Activated T-helper 17 cell treated with anti-CD3 and anti-CD28 coated beads, Interleukin-2, amount 50 U/mL, for 72 hours (primary cell): ENCODE measurements around the gene ANKRD40. TPM values are rescaled to one million over a fixed set of nuclear protein-coding genes. Genes with fewer than 3 reads are reported as not detected.
"Not testable (repeated sequence)": the region's sequence is repeated elsewhere in the genome, so short reads cannot be mapped to it uniquely, and the experiment has no call there.

Source experiments
- ATAC-seq: fragments of 150-1000 bp; cut with Tn5 transposase; replicated peaks from 2 replicates; pipeline ENCODE4 v1.10.0; 2021; ENCODE audit warnings: mild to moderate bottlenecking, moderate library complexity
- H3K27ac Mint-ChIP-seq: one replicate; pipeline ENCODE4 v1.8.0; 2022; ENCODE audit warnings: mixed read lengths
- H3K27me3 Mint-ChIP-seq: one replicate; pipeline ENCODE4 v1.8.0; 2022; ENCODE audit warnings: mixed read lengths
- H3K36me3 Mint-ChIP-seq: one replicate; pipeline ENCODE4 v1.8.0; 2022; ENCODE audit warnings: low read depth, mild to moderate bottlenecking, mixed read lengths
- H3K4me1 Mint-ChIP-seq: one replicate; pipeline ENCODE4 v1.8.0; 2022; ENCODE audit warnings: mixed read lengths
- H3K4me3 Mint-ChIP-seq: one replicate; pipeline ENCODE4 v1.8.0; 2022; ENCODE audit warnings: mild to moderate bottlenecking, mixed read lengths
- H3K9me3 Mint-ChIP-seq: one replicate; pipeline ENCODE4 v1.8.0; 2022; ENCODE audit warnings: mixed read lengths
- total RNA-seq, 2 donors: library from RNA; stranded (reverse); gene quantifications; one replicate each; pipeline ENCODE4 v1.2.3, GENCODE V29; 2022

Gene ANKRD40
- total RNA-seq, 2 donors from 2014 or later: 13.0 to 29.9 TPM

- no peaks in the 10 kb centered on the region for H3K9me3 Mint-ChIP-seq
- no peak for ATAC-seq
These were observed 13.7 kb upstream of the ANKRD40 start for GRCh38 chr17:50721194-50722010.

DNA sequence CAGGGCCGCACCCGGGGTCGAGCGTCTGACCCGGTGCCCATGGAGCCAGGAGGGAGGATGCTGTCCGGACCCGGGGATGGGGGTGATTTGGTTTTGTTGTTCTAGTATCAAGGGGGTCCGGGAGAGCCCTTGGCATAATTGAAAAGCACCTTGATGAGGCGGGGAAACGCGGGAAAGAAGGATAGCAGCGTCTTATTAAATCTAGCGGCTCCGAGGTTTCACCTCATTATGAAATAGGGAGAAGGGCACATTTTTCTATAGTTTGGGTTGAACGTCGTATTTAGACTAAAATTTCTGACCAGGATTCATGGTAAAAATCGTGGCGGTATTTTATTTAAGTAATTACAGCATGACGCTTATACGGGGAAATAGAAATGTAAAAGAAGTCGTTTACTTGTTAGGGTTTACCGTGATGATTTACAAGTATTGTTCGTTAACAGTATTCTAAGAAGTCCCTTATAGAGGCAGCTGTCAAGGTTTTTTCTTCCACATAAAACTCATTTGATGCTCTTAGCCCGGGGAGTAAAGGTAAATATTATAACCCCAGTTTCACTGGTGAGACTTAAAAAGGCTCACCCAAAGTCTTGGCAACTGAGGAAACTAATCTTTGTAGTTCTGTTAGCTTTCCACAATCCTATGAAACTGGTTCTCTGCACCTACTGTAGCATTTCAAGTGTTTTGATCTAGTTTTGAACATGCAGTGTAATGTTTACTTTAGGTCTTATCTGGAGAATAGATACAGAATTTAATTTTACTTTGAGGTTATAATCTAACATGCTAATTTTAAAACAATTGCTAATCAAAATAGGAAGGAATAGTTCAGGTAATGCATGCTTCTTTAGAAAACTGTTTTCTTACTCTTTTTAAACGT is 12.4 kb upstream of the ANKRD40 start:
- Mint-ChIP-seq H3K27ac (peak overlapping the region; percentile 88), H3K4me1 (peaks cover 14% of the 10 kb centered on the region), H3K27me3 (no peaks in the 10 kb centered on the region), H3K36me3 (peaks cover 52% of the 10 kb centered on the region), H3K9me3 (no peaks in the 10 kb centered on the region), H3K4me3 (peak overlapping the region; percentile 90)
- no peak for ATAC-seq

More at GRCh38 chr17:50721194-50722010, 13.7 kb upstream of the ANKRD40 start:
- peak overlapping the region; percentile 88 for H3K27ac Mint-ChIP-seq
- H3K4me1 Mint-ChIP-seq: peaks cover 14% of the 10 kb centered on the region
- peaks cover 58% of the 10 kb centered on the region for H3K36me3 Mint-ChIP-seq
- H3K27me3 Mint-ChIP-seq: no peaks in the 10 kb centered on the region
- peak overlapping the region; percentile 90 for H3K4me3 Mint-ChIP-seq

- H3K27me3 Mint-ChIP-seq: no peaks in the 10 kb centered on the region
- H3K27ac Mint-ChIP-seq: peak within 1 kb of the TSS; percentile 88
- no peaks in the 10 kb centered on the region for H3K9me3 Mint-ChIP-seq
- ATAC-seq: peak; percentile 96
- H3K4me1 Mint-ChIP-seq: peaks cover 14% of the 10 kb centered on the region
- H3K36me3 Mint-ChIP-seq: peaks cover 44% of the 10 kb centered on the region
- H3K4me3 Mint-ChIP-seq: peak within 1 kb of the TSS; percentile 90
These were observed 11.6 kb upstream of the ANKRD40 start, which contains the start of gene LUC7L3 for GRCh38 chr17:50719144-50719923. Gene LUC7L3 (plus strand): TSS chr17:50719603. CDS start chr17:50719733, 130 bp downstream.

DNA sequence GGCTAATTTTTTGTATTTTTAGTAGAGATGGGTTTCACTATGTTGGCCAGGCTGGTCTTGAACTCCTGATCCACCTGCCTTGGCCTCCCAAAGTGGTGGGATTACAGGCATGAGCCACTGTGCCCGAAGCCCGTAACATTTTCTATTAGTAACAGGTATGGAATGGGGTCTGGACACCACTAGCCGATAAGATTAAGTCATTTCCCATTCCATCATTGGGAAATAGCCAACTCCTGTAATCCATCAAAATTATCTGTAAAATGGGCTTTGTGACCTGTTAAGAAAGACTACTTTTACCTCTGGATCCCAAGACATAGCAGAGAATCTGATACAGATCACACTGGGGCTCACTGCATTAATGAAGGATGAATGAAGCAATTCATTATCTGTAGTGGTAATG is 7.8 kb upstream of the ANKRD40 start:
- H3K27me3 Mint-ChIP-seq: no peaks in the 10 kb centered on the region
- ATAC-seq: no peak
- peaks cover 11% of the 10 kb centered on the region for H3K36me3 Mint-ChIP-seq
- no peak overlapping the region for H3K27ac Mint-ChIP-seq
- no peaks in the 10 kb centered on the region for H3K9me3 Mint-ChIP-seq
- H3K4me1 Mint-ChIP-seq: no peaks in the 10 kb centered on the region
- H3K4me3 Mint-ChIP-seq: no peak overlapping the region

GRCh38 chr17:50712641-50713040 is 4.9 kb upstream of the ANKRD40 start:
- Mint-ChIP-seq H3K27ac (no peak overlapping the region), H3K9me3 (no peaks in the 10 kb centered on the region), H3K4me3 (no peak overlapping the region), H3K4me1 (peaks cover 11% of the 10 kb centered on the region), H3K27me3 (no peaks in the 10 kb centered on the region), H3K36me3 (peaks cover 4% of the 10 kb centered on the region)
- no peak for ATAC-seq

- no peak overlapping the region for H3K4me3 Mint-ChIP-seq
- H3K4me1 Mint-ChIP-seq: peaks cover 11% of the 10 kb centered on the region
- H3K36me3 Mint-ChIP-seq: peaks cover 14% of the 10 kb centered on the region
- no peaks in the 10 kb centered on the region for H3K9me3 Mint-ChIP-seq
- peak overlapping the region; percentile 94 for H3K27ac Mint-ChIP-seq
- H3K27me3 Mint-ChIP-seq: no peaks in the 10 kb centered on the region
- ATAC-seq: no peak
These were observed 2.9 kb upstream of the ANKRD40 start for GRCh38 chr17:50710650-50711049.

DNA sequence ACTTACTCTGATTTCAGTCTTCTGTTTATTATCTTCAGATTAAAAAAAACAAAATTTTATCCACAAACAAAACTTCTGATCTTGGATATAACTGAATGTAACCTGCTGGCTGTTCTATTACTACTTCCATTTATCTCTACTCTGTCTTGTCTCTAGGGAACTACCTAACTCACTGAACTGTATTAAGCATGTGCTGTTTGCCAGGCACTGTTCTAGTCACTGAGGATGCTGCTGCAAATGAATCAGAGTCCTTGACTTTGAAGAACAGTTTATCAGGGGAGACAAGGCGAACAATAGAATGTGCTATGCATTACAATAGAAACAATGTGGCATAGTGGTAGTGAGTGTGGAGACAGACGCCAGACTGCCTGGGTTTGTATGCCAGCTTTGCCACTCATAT is 2.3 kb upstream of the ANKRD40 start:
- no peaks in the 10 kb centered on the region for H3K9me3 Mint-ChIP-seq
- H3K27me3 Mint-ChIP-seq: no peaks in the 10 kb centered on the region
- ATAC-seq: no peak
- H3K4me1 Mint-ChIP-seq: peaks cover 13% of the 10 kb centered on the region
- H3K4me3 Mint-ChIP-seq: peak overlapping the region; percentile 92
- peaks cover 20% of the 10 kb centered on the region for H3K36me3 Mint-ChIP-seq
- H3K27ac Mint-ChIP-seq: peak overlapping the region; percentile 94

- not testable (repeated sequence) for ATAC-seq, H3K27me3 Mint-ChIP-seq, H3K9me3 Mint-ChIP-seq
- Mint-ChIP-seq H3K4me1 (peaks cover 16% of the 10 kb centered on the region), H3K4me3 (peak overlapping the region; percentile 92), H3K27ac (peak overlapping the region; percentile 94), H3K36me3 (peaks cover 30% of the 10 kb centered on the region)
These were observed 1.3 kb upstream of the ANKRD40 start for GRCh38 chr17:50709053-50709452.

DNA sequence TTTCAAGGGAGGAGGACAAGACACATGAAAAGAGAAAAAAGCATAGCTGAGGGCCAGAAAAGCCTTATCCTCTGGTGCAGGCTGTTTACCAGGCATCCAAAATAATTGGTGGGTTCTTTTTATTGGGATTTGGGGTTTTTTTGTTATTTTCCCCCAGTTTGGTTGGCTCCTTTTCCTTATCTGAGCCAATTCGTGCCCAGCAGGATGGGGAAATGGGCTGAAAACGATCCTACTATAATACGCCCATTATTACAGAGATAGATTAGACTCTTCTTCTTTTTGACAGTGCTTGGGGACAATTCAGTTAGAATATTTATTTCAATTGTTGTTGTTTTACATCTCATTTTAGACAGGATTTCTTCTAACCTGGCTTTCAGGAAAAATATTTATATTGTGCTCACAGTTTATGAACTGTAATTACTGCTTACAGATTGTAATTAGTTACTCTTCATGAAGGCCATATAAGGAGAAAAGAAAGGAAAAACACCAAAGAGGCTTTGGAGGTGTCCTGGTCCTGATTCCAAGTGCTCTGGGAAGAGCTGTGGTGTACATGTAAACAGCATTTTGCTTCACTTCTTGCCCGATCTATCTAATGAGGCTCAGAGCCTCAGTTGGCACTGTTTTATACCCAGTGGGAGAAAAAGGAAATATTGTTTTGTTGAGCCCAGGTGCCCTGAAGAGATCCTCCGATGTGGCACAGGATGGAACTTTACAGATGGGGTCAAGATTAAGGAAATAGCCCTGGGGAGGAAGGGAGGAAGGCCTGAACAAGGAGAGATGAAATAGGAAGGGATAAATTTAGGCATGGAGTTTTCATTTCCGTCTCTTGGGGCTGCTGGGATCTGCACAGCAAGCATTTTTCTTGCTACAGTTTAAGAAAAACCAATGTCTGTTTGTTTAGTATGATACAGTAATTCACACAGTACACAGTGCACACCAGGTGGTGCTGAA is 611 bp upstream of the ANKRD40 start:
- ATAC-seq: peak; percentile 7
- Mint-ChIP-seq H3K4me1 (peaks cover 23% of the 10 kb centered on the region), H3K27ac (peak overlapping the region; percentile 94), H3K4me3 (peak overlapping the region; percentile 92), H3K27me3 (no peaks in the 10 kb centered on the region), H3K36me3 (peaks cover 37% of the 10 kb centered on the region), H3K9me3 (no peaks in the 10 kb centered on the region)

GRCh38 chr17:50703162-50703561 is 4.6 kb downstream of the ANKRD40 start:
- H3K4me3 Mint-ChIP-seq: no peak overlapping the region
- ATAC-seq: no peak
- H3K27me3 Mint-ChIP-seq: no peaks in the 10 kb centered on the region
- H3K4me1 Mint-ChIP-seq: peaks cover 15% of the 10 kb centered on the region
- peaks cover 83% of the 10 kb centered on the region for H3K36me3 Mint-ChIP-seq
- H3K27ac Mint-ChIP-seq: peak overlapping the region; percentile 65
- no peaks in the 10 kb centered on the region for H3K9me3 Mint-ChIP-seq

- Mint-ChIP-seq H3K27me3 (no peaks in the 10 kb centered on the region), H3K36me3 (peaks cover 94% of the 10 kb centered on the region), H3K4me1 (peaks cover 10% of the 10 kb centered on the region), H3K9me3 (no peaks in the 10 kb centered on the region), H3K27ac (no peak overlapping the region), H3K4me3 (no peak overlapping the region)
- ATAC-seq: no peak
These were observed 8.3 kb downstream of the ANKRD40 start for GRCh38 chr17:50699410-50699809.

DNA sequence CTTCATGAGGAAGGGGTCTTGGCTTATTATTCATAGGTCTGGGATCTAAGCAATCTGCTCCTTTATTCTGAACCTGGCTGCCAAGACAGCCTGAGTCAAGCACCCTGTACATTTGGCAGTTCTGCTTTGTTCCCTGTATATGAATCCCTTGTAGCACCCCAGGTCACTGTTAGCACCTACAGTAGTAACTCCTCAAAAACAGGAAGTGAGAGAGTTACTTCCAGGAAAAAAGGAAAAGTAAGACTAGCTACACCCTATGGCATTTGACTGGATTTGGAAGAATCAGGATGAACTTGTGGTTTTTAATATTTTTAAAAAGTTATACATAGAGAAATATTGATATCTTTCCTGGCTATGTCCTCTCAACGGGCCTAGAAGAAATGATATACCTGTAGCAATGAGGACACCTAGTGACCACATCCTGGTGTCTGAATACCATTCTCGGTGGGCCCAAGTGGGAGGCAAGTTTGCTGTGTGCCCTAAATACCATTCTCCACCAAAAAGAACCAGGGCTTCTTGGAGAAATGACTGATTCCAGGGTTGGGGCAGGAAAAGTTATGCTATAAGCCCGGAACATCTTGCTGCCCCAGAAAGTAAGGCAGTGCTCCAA is 9.9 kb downstream of the ANKRD40 start:
- ATAC-seq: no peak
- peak overlapping the region; percentile 67 for H3K27ac Mint-ChIP-seq
- H3K4me3 Mint-ChIP-seq: no peak overlapping the region
- no peaks in the 10 kb centered on the region for H3K4me1 Mint-ChIP-seq
- peaks cover 97% of the 10 kb centered on the region for H3K36me3 Mint-ChIP-seq
- H3K27me3 Mint-ChIP-seq: no peaks in the 10 kb centered on the region
- no peaks in the 10 kb centered on the region for H3K9me3 Mint-ChIP-seq

DNA sequence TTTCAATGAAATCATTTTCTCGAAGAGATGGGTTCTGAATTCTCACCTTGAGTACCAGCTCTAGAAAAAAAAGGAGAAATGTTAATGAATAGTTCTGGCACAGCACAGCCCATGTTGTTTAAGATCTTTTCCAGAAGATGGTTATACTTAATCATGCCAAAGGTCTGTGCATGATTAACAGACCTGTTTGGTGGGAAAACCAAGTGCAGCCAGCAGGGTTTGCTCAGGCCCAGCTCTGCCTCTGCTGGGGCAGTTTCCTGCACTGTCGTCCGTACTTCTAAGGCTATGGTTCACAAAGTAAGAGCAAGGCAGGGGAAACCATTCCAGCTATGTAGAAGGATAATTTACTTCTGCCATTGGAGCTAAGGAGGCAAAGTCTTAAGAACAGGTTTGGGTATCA is 10.7 kb downstream of the ANKRD40 start:
- Mint-ChIP-seq H3K27ac (peak overlapping the region; percentile 67), H3K4me3 (no peak overlapping the region), H3K9me3 (no peaks in the 10 kb centered on the region), H3K27me3 (no peaks in the 10 kb centered on the region), H3K4me1 (no peaks in the 10 kb centered on the region), H3K36me3 (peaks cover 95% of the 10 kb centered on the region)
- no peak for ATAC-seq
